NCI-H187 (cell line): Measurements from ENCODE around the gene SLC13A5.
"Not testable (repeated sequence)": the region's sequence is repeated elsewhere in the genome, so short reads cannot be mapped to it uniquely, and the experiment has no call there.

Source experiments
- DNase-seq, 2 experiments: peaks; one replicate each; lab custom pipeline; 2025; lab: John Stamatoyannopoulos, UW

Gene SLC13A5

GRCh38 chr17:6683730-6684459 is 29.3 kb downstream of the SLC13A5 start:
- no peak for DNase-seq

DNA sequence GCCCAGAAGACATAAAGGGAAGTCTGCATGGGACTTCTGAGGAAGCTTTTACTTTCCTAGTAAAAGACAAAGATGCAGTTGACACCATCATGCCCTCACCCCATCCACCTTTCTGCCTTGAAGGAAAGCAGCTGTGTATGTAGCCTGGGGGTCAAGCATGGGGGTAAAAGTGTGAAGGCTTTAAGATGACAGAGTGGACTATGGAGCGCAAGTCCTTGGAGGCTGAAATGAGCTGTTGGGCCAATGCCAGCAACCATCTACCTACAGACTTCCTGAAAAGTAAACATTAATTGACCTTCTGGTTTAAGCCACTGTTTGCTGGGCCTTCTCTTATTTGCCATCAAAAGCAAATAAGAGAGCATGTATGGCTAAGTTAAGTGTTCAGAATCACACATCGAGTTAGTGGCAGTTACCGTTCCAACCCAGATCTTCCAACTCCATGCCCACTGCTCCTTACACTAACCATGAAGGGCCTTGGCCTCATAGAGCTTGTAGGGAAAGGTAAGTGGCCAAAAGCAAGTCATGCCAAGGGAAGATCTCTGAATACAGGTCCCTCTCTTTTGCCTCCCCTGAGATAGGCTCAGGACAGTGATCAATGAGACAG is 30.0 kb downstream of the SLC13A5 start:
- no peak for DNase-seq

DNA sequence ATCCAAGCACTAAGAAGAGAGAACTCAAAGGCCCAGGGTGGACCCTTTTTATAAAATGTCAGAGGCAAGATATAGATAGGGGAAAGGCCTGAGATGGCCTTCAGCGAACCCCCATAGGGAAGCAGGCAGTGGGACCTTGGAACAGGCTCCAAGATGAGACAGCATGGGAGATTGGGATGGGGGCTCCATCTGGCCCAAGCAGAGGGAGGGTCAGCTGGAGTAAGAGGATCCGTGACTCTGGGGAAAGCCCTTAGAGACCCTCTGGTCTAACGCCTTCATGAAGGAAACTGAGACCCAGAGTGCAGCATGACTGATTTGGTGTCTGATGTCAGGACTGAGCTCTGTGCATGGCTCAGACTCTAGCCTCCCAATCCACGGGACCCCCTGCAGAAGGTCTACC is 30.8 kb downstream of the SLC13A5 start:
- no peak for DNase-seq

GRCh38 chr17:6681671-6682070 is 31.5 kb downstream of the SLC13A5 start:
- DNase-seq, result no peak

DNA sequence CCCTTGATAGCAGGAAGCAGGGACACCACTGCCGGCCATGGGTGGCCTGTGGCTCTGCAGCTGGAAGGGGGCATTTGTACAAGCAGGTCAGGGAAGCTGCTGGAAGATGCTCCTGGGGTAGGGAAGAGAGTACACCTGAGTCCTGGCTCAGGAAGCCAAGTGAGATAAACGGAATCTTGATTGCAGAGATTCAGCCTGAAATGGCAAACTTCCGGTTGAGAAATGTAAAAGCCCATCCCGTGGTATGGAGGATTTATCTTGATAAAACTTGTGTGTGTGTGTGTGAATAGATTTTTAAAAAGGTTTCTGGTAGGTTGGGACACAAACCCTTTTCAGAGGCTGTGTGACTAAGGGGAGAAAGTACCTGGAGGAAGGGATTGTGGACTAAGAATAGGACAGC is 32.0 kb downstream of the SLC13A5 start:
- no peak for DNase-seq

DNA sequence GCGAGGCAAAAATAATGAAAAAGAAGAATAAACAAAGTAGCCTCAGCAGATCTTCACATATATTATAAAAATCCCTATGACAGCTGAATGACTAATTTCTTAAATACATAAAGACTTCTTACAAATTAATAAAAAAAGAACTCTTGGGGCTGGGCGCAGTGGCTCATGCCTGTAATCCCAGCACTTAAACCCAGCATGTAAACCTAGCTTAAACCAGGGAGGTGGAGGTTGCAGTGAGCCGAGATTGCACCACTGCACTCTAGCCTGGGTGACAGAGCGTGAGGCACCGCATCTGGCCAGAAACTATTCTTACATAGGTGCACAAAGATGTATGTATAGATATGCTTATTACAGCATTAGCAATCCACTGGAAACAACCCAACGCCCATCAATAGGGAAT is 33.9 kb downstream of the SLC13A5 start:
- DNase-seq, result no peak

- no peak for DNase-seq
Observed at GRCh38 chr17:6677946-6678345, 35.2 kb downstream of the SLC13A5 start.

- DNase-seq, result no peak
Observed at GRCh38 chr17:6677158-6677831, 35.9 kb downstream of the SLC13A5 start.

DNA sequence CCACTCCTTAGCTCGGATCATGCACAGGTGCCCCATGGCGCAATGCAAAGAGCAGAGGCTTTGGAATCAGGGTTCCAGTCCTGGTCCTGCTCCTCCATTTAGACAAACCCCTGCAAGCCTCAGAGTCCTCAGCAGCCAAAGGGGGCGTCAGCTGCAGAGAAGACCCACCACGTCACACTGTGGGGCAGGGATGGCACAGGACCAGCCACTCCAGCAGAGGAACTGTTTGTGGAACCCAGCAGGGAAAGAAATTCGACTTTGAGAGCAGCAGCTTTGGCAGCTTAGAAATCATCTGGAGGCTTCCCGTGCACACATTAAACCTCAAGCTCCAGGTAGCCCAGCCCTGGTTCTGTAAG is 36.4 kb downstream of the SLC13A5 start:
- DNase-seq, result no peak

DNA sequence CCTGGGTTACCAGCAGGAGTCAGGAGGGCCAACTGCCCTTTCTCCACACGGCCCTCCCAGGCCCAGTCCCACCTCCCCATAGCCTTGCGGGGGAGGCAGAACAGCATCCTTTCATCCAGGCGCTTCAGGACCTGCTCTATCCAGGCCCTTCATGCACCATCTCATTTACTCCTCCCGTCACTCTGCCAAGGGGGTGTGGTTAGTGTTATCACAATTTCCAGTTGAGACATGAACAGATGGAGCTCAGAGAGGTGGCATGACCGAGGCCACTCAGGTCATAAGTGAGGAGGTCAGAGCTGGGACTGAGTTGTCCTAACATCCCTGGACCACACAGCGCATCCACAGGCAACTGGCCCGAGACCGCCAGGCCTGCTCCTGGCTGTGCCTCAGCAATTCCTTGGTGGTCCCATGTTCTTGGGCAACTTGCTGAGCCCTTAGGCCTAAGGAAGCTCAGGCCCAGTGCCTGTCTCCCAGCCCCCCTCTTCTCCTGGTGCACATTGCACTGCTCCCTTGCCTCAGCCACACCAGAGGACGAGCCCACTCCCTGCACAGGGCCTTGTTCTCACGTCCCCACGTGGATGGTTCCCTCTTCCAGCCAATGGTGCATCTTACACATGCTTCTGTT is 37.9 kb downstream of the SLC13A5 start:
- no peak for DNase-seq

- no peak for DNase-seq
Observed at GRCh38 chr17:6674586-6674985, 38.6 kb downstream of the SLC13A5 start.

GRCh38 chr17:6671431-6671830 is 41.7 kb downstream of the SLC13A5 start:
- DNase-seq, result no peak

- no peak for DNase-seq
Observed at GRCh38 chr17:6670999-6671398, 42.2 kb downstream of the SLC13A5 start.

- no peak for DNase-seq
Observed at GRCh38 chr17:6670571-6670970, 42.6 kb downstream of the SLC13A5 start.

- DNase-seq, result no peak
Observed at GRCh38 chr17:6669479-6670212, 43.5 kb downstream of the SLC13A5 start.

GRCh38 chr17:6668727-6669425 is 44.3 kb downstream of the SLC13A5 start:
- no peak for DNase-seq

GRCh38 chr17:6668219-6668618 is 45.0 kb downstream of the SLC13A5 start:
- no peak for DNase-seq

DNA sequence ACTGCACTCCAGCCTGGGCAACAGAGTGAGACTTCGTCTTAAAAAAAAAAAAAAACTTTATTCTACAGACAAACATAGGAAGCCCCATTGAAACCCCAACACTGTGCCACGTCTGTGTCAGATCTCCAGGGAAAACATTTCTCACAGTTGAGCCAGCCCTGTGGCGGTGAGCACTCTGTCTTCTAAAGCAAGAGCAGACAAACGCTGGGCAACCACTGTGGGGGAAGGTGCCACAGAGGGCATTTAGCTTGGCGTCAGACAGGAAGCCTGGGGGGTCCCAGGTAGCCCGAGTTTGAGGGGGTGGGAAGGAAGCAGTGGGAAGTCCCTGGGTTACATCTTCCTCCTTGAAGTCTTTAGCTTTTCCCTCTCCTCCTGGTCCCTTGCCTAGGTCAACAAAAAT is 45.7 kb downstream of the SLC13A5 start:
- no peak for DNase-seq

DNA sequence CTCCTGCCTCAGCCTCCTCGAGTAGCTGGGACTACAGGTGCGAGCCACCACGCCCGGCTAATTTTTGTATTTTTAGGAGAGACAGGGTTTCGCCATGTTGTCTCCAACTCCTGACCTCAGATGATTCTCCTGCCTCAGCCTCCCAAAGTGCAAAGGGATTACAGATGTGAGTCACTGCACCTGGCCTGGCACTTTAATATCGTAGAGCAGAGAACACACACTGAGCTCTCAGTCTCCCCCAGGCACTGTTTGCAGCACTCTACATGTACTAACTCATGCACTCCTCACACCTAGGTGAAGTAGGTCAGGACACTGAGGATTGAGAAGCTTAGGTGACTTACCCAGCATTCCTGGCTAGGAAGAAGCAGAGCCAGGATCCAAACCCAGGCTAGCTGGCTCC is 46.6 kb downstream of the SLC13A5 start:
- DNase-seq, result no peak

DNA sequence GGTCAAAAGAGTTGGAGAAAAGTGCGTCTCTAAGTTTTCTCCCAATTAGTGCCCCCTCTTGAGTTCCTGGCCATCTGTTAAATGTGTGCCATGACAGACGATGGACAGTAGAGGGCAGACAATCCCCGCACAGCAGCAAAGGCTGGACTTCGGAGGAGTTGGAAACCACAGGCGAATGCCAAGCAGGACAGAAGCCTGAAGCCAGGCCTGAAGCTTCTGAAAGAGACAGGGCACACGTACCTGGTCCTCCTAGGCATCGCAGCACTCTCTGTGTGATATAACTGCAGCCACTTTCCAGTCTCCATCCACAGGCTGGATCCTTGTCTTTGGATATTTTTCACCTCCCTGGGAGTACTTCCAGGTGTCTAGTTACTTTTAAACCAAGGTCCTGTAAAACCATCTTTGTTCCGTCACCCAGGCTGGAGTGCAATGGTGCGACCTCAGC is 47.1 kb downstream of the SLC13A5 start:
- DNase-seq, result no peak

- DNase-seq, result not testable (repeated sequence)
Observed at GRCh38 chr17:6663200-6663599, 50.0 kb downstream of the SLC13A5 start.

DNA sequence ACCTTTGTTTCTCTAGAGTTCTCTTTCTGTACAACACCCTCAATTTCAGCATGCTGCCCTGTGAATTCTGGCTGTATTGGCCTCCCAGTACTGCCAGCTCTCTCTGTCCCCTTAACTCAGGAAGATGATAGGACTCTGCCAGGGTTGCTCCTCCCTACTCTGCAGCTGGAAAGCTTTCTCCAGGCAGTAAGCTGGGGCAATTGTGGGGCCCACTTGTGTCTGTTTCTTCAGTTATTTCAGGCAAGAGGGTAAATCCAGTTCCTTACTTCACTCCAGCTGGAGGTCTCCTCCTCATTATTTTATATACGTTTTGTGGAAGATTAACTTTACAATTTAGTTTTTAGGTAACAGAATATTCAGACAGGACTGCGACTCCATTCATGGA is 51.7 kb downstream of the SLC13A5 start:
- no peak for DNase-seq
